Measurements from ENCODE around the gene CCDC9.

DNA sequence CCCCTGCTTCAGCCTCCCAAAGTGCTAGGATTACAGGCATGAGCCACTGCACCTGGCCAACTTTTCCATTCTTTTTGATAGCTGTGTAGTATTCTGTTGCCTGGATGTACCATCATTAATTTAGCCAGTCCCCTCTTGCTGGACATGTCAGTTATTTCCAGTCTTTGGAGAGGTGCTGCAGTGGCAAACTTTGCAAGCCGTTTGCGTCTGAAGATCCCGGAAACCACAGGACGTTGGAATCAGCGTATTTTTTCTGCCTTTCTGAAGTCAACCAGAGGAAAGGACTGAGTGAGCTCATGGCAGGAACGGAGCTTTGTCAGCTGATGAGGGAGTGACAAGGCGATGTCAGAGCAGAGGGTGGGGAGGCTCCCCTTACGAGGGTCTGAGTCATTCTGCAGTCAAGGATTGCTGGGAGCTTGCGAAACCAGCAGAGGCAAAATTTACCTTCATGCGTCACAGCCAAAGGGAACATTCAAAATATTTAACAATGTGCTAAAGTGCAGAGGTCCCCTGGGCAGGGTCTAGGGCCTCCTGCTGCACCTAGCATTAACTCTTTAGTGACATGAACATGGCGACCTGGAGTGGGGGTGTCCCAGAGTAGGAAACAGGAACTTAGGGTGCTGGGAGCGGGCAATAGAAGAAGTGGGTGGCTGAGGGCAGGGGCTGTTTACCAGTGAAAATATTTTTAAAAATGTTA, 58.9 kb downstream of the CCDC9 start:
- TF ChIP-seq, protein P1, sequence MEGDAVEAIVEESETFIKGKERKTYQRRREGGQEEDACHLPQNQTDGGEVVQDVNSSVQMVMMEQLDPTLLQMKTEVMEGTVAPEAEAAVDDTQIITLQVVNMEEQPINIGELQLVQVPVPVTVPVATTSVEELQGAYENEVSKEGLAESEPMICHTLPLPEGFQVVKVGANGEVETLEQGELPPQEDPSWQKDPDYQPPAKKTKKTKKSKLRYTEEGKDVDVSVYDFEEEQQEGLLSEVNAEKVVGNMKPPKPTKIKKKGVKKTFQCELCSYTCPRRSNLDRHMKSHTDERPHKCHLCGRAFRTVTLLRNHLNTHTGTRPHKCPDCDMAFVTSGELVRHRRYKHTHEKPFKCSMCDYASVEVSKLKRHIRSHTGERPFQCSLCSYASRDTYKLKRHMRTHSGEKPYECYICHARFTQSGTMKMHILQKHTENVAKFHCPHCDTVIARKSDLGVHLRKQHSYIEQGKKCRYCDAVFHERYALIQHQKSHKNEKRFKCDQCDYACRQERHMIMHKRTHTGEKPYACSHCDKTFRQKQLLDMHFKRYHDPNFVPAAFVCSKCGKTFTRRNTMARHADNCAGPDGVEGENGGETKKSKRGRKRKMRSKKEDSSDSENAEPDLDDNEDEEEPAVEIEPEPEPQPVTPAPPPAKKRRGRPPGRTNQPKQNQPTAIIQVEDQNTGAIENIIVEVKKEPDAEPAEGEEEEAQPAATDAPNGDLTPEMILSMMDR (conservative IDR thresholded peaks at IDR 0.05 in 1 of 2, IDR thresholded peaks at IDR 0.05 in 1 of 2; ENCODE audit: extremely low read depth in 1 of 2, insufficient read depth in 1 of 2, low read depth in 1 of 2, low read length in 2 of 2): no peak
- no peak for TF ChIP-seq EZH2 (IDR thresholded peaks at IDR 0.05; ENCODE audit: borderline replicate concordance, low read length)

Measured in mammary epithelial cell (primary cell).